Measurements from ENCODE around the gene GNG12.

Gene GNG12

DNA sequence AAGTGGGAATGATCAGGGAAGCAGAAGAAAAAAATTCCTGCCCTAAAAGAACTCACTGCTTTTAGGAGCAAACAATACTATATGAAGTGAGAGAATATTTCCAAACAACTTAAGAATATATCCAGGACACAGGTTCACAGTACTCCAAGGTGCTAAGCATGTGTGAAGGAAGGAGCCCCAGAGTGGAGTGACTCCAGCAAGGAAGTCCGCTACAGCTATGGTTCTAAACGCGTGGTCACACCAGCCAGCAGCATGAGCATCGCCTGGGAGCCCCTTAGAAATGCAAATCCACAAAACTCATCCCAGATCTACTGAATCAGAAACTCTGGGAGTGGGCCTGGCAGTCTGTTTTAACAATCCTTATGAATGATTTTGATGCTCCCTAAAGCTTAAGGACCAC is 112.2 kb downstream of the GNG12 start:
- H3K27me3 Mint-ChIP-seq (ENCODE audit: low read depth, poor library complexity) = peaks cover 4% of the 10 kb centered on the region
- H3K9me3 Mint-ChIP-seq = no peaks in the 10 kb centered on the region
- TF ChIP-seq, protein P1, sequence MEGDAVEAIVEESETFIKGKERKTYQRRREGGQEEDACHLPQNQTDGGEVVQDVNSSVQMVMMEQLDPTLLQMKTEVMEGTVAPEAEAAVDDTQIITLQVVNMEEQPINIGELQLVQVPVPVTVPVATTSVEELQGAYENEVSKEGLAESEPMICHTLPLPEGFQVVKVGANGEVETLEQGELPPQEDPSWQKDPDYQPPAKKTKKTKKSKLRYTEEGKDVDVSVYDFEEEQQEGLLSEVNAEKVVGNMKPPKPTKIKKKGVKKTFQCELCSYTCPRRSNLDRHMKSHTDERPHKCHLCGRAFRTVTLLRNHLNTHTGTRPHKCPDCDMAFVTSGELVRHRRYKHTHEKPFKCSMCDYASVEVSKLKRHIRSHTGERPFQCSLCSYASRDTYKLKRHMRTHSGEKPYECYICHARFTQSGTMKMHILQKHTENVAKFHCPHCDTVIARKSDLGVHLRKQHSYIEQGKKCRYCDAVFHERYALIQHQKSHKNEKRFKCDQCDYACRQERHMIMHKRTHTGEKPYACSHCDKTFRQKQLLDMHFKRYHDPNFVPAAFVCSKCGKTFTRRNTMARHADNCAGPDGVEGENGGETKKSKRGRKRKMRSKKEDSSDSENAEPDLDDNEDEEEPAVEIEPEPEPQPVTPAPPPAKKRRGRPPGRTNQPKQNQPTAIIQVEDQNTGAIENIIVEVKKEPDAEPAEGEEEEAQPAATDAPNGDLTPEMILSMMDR (IDR thresholded peaks at IDR 0.05) = no peak
- no peaks in the 10 kb centered on the region for H3K36me3 Mint-ChIP-seq (ENCODE audit: low read depth)
- no peak for DNase-seq
- peaks cover 23% of the 10 kb centered on the region for H3K4me1 Mint-ChIP-seq
- no peak overlapping the region for H3K27ac Mint-ChIP-seq
- no peak overlapping the region for H3K4me3 Mint-ChIP-seq

DNA sequence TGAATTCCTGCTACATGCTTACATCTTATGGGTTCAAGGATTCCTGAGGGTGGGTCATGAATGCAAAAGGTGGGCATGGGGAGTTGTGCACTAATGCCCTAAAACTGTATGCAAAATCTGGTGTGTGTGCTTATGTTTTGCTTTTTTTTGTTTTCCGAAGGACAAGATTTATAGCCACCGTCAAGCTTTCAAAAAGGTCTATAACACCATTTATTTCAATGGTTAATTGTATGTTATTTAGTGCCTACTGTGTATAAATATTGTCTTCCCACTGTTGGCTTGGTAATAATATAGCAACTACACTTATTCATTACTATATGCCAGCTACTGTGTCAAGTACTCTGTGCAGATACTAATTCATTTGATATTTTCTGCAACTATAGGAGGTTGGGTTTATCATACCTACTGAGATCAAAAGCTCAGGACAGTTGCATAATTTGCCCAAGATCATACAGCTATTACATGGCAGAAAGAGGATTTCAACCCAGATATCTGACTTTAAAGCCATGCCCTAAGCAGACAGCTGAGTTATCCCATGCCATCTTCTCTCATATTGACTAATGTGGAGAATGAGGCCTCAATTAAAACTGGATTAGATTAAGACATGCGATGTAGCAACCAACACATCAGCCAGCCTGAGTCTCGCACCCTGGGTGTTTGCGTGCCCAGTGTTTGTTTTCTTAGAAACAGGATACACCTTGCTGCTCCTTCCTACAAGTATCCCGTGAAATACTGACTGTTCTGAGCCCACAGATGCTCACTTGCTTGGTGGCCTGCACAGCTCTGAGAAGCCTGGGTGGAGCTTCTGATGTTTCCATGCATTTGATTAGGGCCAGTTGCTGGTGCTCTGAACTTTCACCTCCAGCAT is 113.7 kb downstream of the GNG12 start:
- DNase-seq = no peak
- Mint-ChIP-seq H3K4me1 (peaks cover 23% of the 10 kb centered on the region), H3K4me3 (no peak overlapping the region), H3K9me3 (no peaks in the 10 kb centered on the region), H3K27ac (no peak overlapping the region), H3K36me3 (ENCODE audit: low read depth) (no peaks in the 10 kb centered on the region), H3K27me3 (ENCODE audit: low read depth, poor library complexity) (peaks cover 4% of the 10 kb centered on the region)
- TF ChIP-seq, protein P1 (IDR thresholded peaks at IDR 0.05) = no peak

DNA sequence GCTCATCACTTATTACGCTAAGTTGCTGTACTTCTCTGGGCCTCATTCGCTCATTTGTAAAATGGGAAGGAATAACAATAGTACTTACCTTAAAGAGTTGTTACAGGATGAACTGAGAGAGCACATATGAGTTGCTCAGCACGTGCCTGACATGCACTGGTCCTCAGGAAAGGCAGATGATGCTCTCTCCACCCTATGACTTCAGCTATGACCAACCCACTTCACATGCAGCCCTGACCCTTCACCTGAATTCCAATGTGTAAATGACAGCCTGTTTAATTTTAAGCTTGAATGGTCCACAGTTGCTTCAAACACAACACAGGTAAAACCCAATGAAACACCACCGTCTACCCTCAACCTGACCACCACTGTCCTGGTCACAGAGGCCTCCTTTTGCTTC is 115.4 kb downstream of the GNG12 start:
- no peak overlapping the region for H3K4me3 Mint-ChIP-seq

DNA sequence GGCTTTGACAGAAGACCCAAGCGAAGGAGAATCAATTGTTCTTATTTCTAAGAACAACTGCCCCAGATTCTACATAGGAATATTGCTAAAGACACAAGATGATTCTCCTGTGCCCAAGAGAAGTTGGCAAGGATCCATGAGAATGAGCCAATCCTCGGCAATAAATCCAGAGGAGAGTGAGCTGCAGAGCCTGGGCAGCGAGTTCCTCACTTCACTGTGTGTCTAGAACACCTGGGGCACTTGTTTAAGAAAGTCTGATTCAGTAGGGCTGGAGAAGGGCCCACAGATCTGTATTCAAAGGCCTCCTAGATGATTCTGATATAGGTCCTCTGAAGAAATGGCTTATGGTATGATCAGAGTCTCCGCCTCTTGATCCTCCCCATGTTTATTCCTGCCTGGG is 116.5 kb downstream of the GNG12 start:
- Mint-ChIP-seq H3K4me3 (no peak overlapping the region), H3K27ac (no peak overlapping the region), H3K27me3 (ENCODE audit: low read depth, poor library complexity) (peaks cover 4% of the 10 kb centered on the region), H3K9me3 (no peaks in the 10 kb centered on the region), H3K4me1 (peaks cover 41% of the 10 kb centered on the region), H3K36me3 (ENCODE audit: low read depth) (no peaks in the 10 kb centered on the region)
- no peak for DNase-seq
- TF ChIP-seq, protein P1 (IDR thresholded peaks at IDR 0.05) = no peak

More for the DNA sequence above, 115.4 kb downstream of the GNG12 start:
- Mint-ChIP-seq H3K27me3 (ENCODE audit: low read depth, poor library complexity) (peaks cover 4% of the 10 kb centered on the region), H3K27ac (no peak overlapping the region), H3K36me3 (ENCODE audit: low read depth) (no peaks in the 10 kb centered on the region), H3K9me3 (no peaks in the 10 kb centered on the region), H3K4me1 (peaks cover 36% of the 10 kb centered on the region)
- DNase-seq = no peak
- TF ChIP-seq, protein P1 (IDR thresholded peaks at IDR 0.05) = no peak

DNA sequence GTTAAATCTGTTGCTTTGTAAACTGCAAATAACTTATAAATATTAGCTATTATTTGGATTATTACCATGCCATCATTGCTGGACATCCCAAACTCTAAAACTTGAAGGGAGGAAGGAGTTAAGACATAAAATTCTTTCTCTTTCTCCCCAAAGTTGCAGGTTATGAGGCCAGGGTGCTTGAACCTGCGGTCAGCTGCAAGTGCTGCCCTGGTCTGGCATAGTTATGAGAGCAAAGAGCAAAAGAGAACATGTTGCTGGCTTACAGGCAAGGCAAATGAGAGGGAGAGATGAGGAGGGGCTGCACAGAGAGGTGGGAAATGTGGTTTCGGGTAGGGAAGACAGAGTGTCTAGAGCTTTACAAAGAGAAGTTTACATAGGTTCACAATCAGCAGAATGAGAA is 117.4 kb downstream of the GNG12 start:
- peaks cover 4% of the 10 kb centered on the region for H3K27me3 Mint-ChIP-seq (ENCODE audit: low read depth, poor library complexity)
- no peaks in the 10 kb centered on the region for H3K36me3 Mint-ChIP-seq (ENCODE audit: low read depth)
- no peak overlapping the region for H3K27ac Mint-ChIP-seq
- TF ChIP-seq, protein P1 (IDR thresholded peaks at IDR 0.05) = no peak
- peaks cover 51% of the 10 kb centered on the region for H3K4me1 Mint-ChIP-seq
- no peak for DNase-seq
- H3K4me3 Mint-ChIP-seq = no peak overlapping the region
- H3K9me3 Mint-ChIP-seq = no peaks in the 10 kb centered on the region

All from nephron progenitor cell (in vitro differentiated cells).